ENCODE measurements around the gene SEMA3G.

Gene SEMA3G

GRCh38 chr3:52431459-52432223 is 13.3 kb downstream of the SEMA3G start:
- no peak overlapping the region for H3K27ac ChIP-seq
- ChIA-PET POLR2A (ENCODE audit: low non-redundant PET) (no interaction called here), CTCF (interaction anchor here (0.7 kb wide), 1 partner anchor 15 kb away, joined by 3 read pairs; no protein-coding TSS in a partner anchor)
- no peak for DNase-seq (ENCODE audit: low spot score)
- TF ChIP-seq CTCF (conservative IDR thresholded peaks at IDR 0.05; ENCODE audit: low read depth): no peak

- CTCF ChIA-PET: interaction anchor here (0.7 kb wide), 1 partner anchor 18 kb away, joined by 3 read pairs; no protein-coding TSS in a partner anchor
- POLR2A ChIA-PET (ENCODE audit: low non-redundant PET): no interaction called here
- H3K27ac ChIP-seq: no peak overlapping the region
- no peak for TF ChIP-seq CTCF (conservative IDR thresholded peaks at IDR 0.05; ENCODE audit: low read depth)
- DNase-seq (ENCODE audit: low spot score): no peak
Measured at GRCh38 chr3:52430416-52430810, 14.5 kb downstream of the SEMA3G start.

GRCh38 chr3:52429779-52430415 is 15.0 kb downstream of the SEMA3G start:
- H3K27ac ChIP-seq: no peak overlapping the region
- ChIA-PET CTCF (interaction anchor here (0.6 to 2.2 kb wide), 2 partner anchors 16 to 294 kb away, joined by 5 to 8 read pairs; no protein-coding TSS in a partner anchor), POLR2A (ENCODE audit: low non-redundant PET) (no interaction called here)
- DNase-seq (ENCODE audit: low spot score): no peak
- TF ChIP-seq CTCF (conservative IDR thresholded peaks at IDR 0.05; ENCODE audit: low read depth): no peak

- DNase-seq (ENCODE audit: low spot score): no peak
- POLR2A ChIA-PET (ENCODE audit: low non-redundant PET): no interaction called here
- CTCF ChIA-PET: interaction anchor here (0.6 to 2.2 kb wide), 3 partner anchors 17 to 293 kb away, joined by 3 to 8 read pairs (median 5); no protein-coding TSS in a partner anchor
- no peak overlapping the region for H3K27ac ChIP-seq
- TF ChIP-seq CTCF (conservative IDR thresholded peaks at IDR 0.05; ENCODE audit: low read depth): no peak
Measured at GRCh38 chr3:52429031-52429430, 15.9 kb downstream of the SEMA3G start.

GRCh38 chr3:52428151-52429005 is 16.5 kb downstream of the SEMA3G start:
- peak; percentile 79 for TF ChIP-seq CTCF (conservative IDR thresholded peaks at IDR 0.05; ENCODE audit: low read depth)
- CTCF ChIA-PET: interaction anchor here (0.6 to 2.2 kb wide), 6 partner anchors 16 to 1338 kb away, joined by 3 to 8 read pairs (median 3); no protein-coding TSS in a partner anchor
- POLR2A ChIA-PET (ENCODE audit: low non-redundant PET): no interaction called here
- peak; percentile 38 for DNase-seq (ENCODE audit: low spot score)
- no peak overlapping the region for H3K27ac ChIP-seq

GRCh38 chr3:52423173-52423572 is 21.7 kb downstream of the SEMA3G start:
- POLR2A ChIA-PET (ENCODE audit: low non-redundant PET): no interaction called here
- TF ChIP-seq CTCF (conservative IDR thresholded peaks at IDR 0.05; ENCODE audit: low read depth): no peak
- no peak overlapping the region for H3K27ac ChIP-seq
- DNase-seq (ENCODE audit: low spot score): no peak
- CTCF ChIA-PET: no interaction called here

Measured in RWPE1 (cell line).